GM18867 (cell line): Measurements from ENCODE around the gene UFSP2.
"Not testable (repeated sequence)": the region's sequence is repeated elsewhere in the genome, so short reads cannot be mapped to it uniquely, and the experiment has no call there.

Experiments
- ATAC-seq: cut with Tn5 transposase; IDR thresholded peaks from one replicate; pipeline ENCODE4 v1.9.1; 2021; ENCODE audit warnings: mild to moderate bottlenecking, moderate library complexity; ENCODE audit not compliant: unreplicated experiment

UFSP2 gene

GRCh38 chr4:185387957-185388356 lies 37.8 kb downstream of the UFSP2 start:
- no peak for ATAC-seq

GRCh38 chr4:185384930-185385331 lies 40.8 kb downstream of the UFSP2 start:
- ATAC-seq = no peak

GRCh38 chr4:185384061-185384460 lies 41.7 kb downstream of the UFSP2 start:
- ATAC-seq = no peak

- no peak for ATAC-seq
Observed at GRCh38 chr4:185383451-185383850, 42.3 kb downstream of the UFSP2 start.

- no peak for ATAC-seq
Observed at GRCh38 chr4:185382754-185383153, 43.0 kb downstream of the UFSP2 start.

GRCh38 chr4:185381288-185382196 lies 44.2 kb downstream of the UFSP2 start:
- ATAC-seq = no peak

GRCh38 chr4:185380320-185380719 lies 45.4 kb downstream of the UFSP2 start:
- ATAC-seq = no peak

GRCh38 chr4:185379326-185380295 lies 46.2 kb downstream of the UFSP2 start:
- no peak for ATAC-seq

GRCh38 chr4:185378264-185378663 lies 47.5 kb downstream of the UFSP2 start:
- ATAC-seq = no peak

- no peak for ATAC-seq
Observed at GRCh38 chr4:185374573-185374972, 51.2 kb downstream of the UFSP2 start.

GRCh38 chr4:185374027-185374426 lies 51.7 kb downstream of the UFSP2 start:
- ATAC-seq = no peak

GRCh38 chr4:185371702-185372101 lies 54.1 kb downstream of the UFSP2 start:
- no peak for ATAC-seq

GRCh38 chr4:185370268-185370949 lies 55.4 kb downstream of the UFSP2 start:
- no peak for ATAC-seq

- ATAC-seq = no peak
Observed at GRCh38 chr4:185369731-185370130, 56.0 kb downstream of the UFSP2 start.

GRCh38 chr4:185364886-185365285 lies 60.9 kb downstream of the UFSP2 start:
- no peak for ATAC-seq

- ATAC-seq = no peak
Observed at GRCh38 chr4:185363251-185363650, 62.5 kb downstream of the UFSP2 start.

- not testable (repeated sequence) for ATAC-seq
Observed at GRCh38 chr4:185362570-185362969, 63.2 kb downstream of the UFSP2 start.

GRCh38 chr4:185361872-185362271 lies 63.9 kb downstream of the UFSP2 start:
- no peak for ATAC-seq

- ATAC-seq = no peak
Observed at GRCh38 chr4:185359767-185360446, 65.9 kb downstream of the UFSP2 start.

- no peak for ATAC-seq
Observed at GRCh38 chr4:185358959-185359358, 66.8 kb downstream of the UFSP2 start.
